Tibial artery (tissue), 4 donors: Measurements from ENCODE around the gene RBPMS2.
A peak's percentile ranks its signal among the peaks of the same experiment; 100 is the strongest.

Experiments
- DNase-seq, 2 donors: peaks; one replicate each; pipeline ENCODE4 v3.0.0-alpha.2; 2019
- H3K27ac ChIP-seq, 2 donors: fragments of 200-600 bp; sonication (generic) in 1 of 2; 1 replicate in 1 of 2; 2 replicates in 1 of 2; pipeline ENCODE4 v1.5.1; 2018 to 2019; ENCODE audit warnings: mild to moderate bottlenecking in 1 of 2
- H3K27me3 ChIP-seq, 2 donors: fragments of 200-600 bp; sonication (generic) in 1 of 2; one replicate each; pipeline versions ENCODE4 v1.5.1 to v1.6.0; 2016 to 2019
- H3K36me3 ChIP-seq, 3 donors: fragments of 200-600 bp; sonication (generic) in 2 of 3; one replicate each; pipeline ENCODE4 v1.5.1; 2016 to 2019; ENCODE audit warnings: mild to moderate bottlenecking in 2 of 3
- H3K4me1 ChIP-seq, 4 donors: fragments of 200-600 bp; sonication (generic) in 2 of 4; 1 replicate in 3 of 4; 2 replicates in 1 of 4; pipeline ENCODE4 v1.5.1; 2016 to 2019
- H3K4me3 ChIP-seq, 2 donors: fragments of 200-600 bp; sonication (generic) in 1 of 2; 1 replicate in 1 of 2; 2 replicates in 1 of 2; pipeline ENCODE4 v1.5.1; 2018 to 2019; ENCODE audit warnings: mild to moderate bottlenecking in 2 of 2
- H3K9me3 ChIP-seq, 3 donors: fragments of 200-600 bp; sonication (generic) in 1 of 3; one replicate each; pipeline ENCODE4 v1.5.1; 2016 to 2019
- intact Hi-C: fragments of 100-400 bp; cut with DNase I; formaldehyde crosslinking; loops from one replicate; pipeline ENCODE4 v1.15.0; 2023; ENCODE audit warnings: low total_unique reads
- TF ChIP-seq, protein P1 (sequence below), 2 experiments: fragments of 200-600 bp in 1 of 2; fragments of 450-650 bp in 1 of 2; IDR thresholded peaks; one replicate each; pipeline ENCODE4 v1.5.1; 2017 to 2019; ENCODE audit warnings: antibody characterized with exemption in 2 of 2, mild to moderate bottlenecking in 1 of 2, moderate library complexity in 1 of 2

The RBPMS2 gene

GRCh38 chr15:64705006-64705405, 70.4 kb downstream of the RBPMS2 start:
- no peak overlapping the region for H3K27ac ChIP-seq
- TF ChIP-seq, protein P1, sequence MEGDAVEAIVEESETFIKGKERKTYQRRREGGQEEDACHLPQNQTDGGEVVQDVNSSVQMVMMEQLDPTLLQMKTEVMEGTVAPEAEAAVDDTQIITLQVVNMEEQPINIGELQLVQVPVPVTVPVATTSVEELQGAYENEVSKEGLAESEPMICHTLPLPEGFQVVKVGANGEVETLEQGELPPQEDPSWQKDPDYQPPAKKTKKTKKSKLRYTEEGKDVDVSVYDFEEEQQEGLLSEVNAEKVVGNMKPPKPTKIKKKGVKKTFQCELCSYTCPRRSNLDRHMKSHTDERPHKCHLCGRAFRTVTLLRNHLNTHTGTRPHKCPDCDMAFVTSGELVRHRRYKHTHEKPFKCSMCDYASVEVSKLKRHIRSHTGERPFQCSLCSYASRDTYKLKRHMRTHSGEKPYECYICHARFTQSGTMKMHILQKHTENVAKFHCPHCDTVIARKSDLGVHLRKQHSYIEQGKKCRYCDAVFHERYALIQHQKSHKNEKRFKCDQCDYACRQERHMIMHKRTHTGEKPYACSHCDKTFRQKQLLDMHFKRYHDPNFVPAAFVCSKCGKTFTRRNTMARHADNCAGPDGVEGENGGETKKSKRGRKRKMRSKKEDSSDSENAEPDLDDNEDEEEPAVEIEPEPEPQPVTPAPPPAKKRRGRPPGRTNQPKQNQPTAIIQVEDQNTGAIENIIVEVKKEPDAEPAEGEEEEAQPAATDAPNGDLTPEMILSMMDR (IDR thresholded peaks at IDR 0.05), result no peak
- no peaks in the 10 kb centered on the region for H3K27me3 ChIP-seq
- no peaks in the 10 kb centered on the region for H3K36me3 ChIP-seq
- H3K4me1 ChIP-seq, result peaks cover 0 to 34% (median 22%) of the 10 kb centered on the region in 4 donors
- intact Hi-C loops, result no loop called here
- DNase-seq, result no peak
- H3K4me3 ChIP-seq, result no peak overlapping the region
- H3K9me3 ChIP-seq, result no peaks in the 10 kb centered on the region

GRCh38 chr15:64703632-64703959, 71.8 kb downstream of the RBPMS2 start:
- no peaks in the 10 kb centered on the region for H3K9me3 ChIP-seq
- no peaks in the 10 kb centered on the region for H3K27me3 ChIP-seq
- peak overlapping the region; percentile 66 to 78 for H3K4me3 ChIP-seq
- no peak for DNase-seq
- peak overlapping the region; percentile 84 to 92 for H3K27ac ChIP-seq
- peaks cover 0 to 48% (median 36%) of the 10 kb centered on the region in 4 donors for H3K4me1 ChIP-seq
- H3K36me3 ChIP-seq, result no peaks in the 10 kb centered on the region
- intact Hi-C loops, result no loop called here
- TF ChIP-seq, protein P1 (IDR thresholded peaks at IDR 0.05), result no peak

DNA sequence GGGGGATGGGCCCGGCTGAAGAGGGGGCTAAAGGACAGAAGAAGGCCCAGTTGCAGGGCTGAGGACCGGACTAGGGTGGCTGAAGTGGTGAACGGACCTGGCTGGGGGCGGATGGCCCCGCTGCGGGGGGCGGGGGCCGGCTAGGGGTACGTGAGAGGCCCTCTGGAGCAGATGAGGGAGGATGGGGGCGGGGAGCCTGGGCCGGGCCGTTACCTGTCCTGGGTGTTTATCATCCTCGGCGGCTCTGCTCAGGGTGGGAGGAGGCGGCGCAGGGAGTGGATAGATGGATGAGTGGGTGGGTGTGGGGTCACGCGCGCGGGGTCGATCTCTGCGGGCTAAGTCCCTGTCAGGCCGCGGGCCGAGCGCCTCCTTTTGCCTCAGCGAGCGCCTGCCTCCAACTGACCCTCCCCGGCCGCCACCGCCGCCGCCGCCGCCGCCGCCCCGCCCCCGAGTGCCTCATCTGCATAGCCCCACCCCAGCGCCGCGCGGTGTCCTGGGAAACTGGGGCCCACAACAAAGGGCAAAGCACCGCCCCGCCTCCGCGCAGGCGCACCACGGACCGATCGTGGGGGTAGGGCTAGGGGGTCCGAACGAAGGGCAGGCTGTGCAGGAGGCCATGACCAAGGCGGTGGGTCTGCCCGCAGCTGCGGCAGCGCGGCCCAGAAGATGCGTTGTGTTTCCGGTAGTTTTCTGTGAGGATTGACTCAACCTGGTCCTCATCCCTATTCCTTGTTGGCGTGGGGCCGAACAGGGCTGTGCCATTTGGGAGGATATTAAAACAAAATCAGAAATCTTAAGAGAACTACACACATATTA, 72.4 kb downstream of the RBPMS2 start:
- intact Hi-C loops, result no loop called here
- Histone ChIP-seq H3K36me3 (no peaks in the 10 kb centered on the region), H3K4me3 (peak overlapping the region; percentile 66 to 78), H3K4me1 (peaks cover 0 to 54% (median 42%) of the 10 kb centered on the region in 4 donors), H3K27ac (peak overlapping the region; percentile 84 to 92), H3K9me3 (no peaks in the 10 kb centered on the region), H3K27me3 (no peaks in the 10 kb centered on the region)
- peak; percentile 98 for DNase-seq
- TF ChIP-seq, protein P1 (IDR thresholded peaks at IDR 0.05), result no peak

- Histone ChIP-seq H3K27ac (peak overlapping the region; percentile 84 to 92), H3K36me3 (no peaks in the 10 kb centered on the region), H3K4me1 (peaks cover 0 to 68% (median 47%) of the 10 kb centered on the region in 4 donors), H3K27me3 (no peaks in the 10 kb centered on the region), H3K4me3 (peak overlapping the region; percentile 66 to 78), H3K9me3 (no peaks in the 10 kb centered on the region)
- TF ChIP-seq, protein P1 (IDR thresholded peaks at IDR 0.05), result no peak
- intact Hi-C loops, result no loop called here
- no peak for DNase-seq
These were observed 73.8 kb downstream of the RBPMS2 start for GRCh38 chr15:64701482-64702184.

GRCh38 chr15:64701051-64701450, 74.3 kb downstream of the RBPMS2 start:
- Histone ChIP-seq H3K27ac (peak overlapping the region; percentile 84 to 92), H3K4me1 (peaks cover 0 to 74% (median 49%) of the 10 kb centered on the region in 4 donors), H3K36me3 (no peaks in the 10 kb centered on the region), H3K9me3 (no peaks in the 10 kb centered on the region), H3K4me3 (peak overlapping the region; percentile 66 to 78), H3K27me3 (no peaks in the 10 kb centered on the region)
- DNase-seq, result no peak
- intact Hi-C loops, result no loop called here
- TF ChIP-seq, protein P1 (IDR thresholded peaks at IDR 0.05), result no peak
